Endometrial microvascular endothelial cells (primary cell): Measurements from ENCODE around the gene ZCCHC24. TPM values are rescaled to one million over a fixed set of nuclear protein-coding genes. Genes with fewer than 3 reads are reported as not detected.

Experiments
- in situ Hi-C: cut with HindIII; loops from 2 replicates; pipeline ENCODE4 v1.10.0; 2017; ENCODE audit warnings: low sequenced_read_pairs, low pct_unique_long_range_greater_than_20kb; ENCODE audit errors: inconsistent ontology term
- total RNA-seq: library from RNA; depleted of rRNA; stranded (reverse); fragments of >200 nt; gene quantifications from one replicate; pipeline ENCODE4 v1.2.3, GENCODE V29; 2015; ENCODE audit errors: inconsistent ontology term

ZCCHC24 gene
- total RNA-seq, 1 donor from 2014 or later = 5.6 TPM

DNA sequence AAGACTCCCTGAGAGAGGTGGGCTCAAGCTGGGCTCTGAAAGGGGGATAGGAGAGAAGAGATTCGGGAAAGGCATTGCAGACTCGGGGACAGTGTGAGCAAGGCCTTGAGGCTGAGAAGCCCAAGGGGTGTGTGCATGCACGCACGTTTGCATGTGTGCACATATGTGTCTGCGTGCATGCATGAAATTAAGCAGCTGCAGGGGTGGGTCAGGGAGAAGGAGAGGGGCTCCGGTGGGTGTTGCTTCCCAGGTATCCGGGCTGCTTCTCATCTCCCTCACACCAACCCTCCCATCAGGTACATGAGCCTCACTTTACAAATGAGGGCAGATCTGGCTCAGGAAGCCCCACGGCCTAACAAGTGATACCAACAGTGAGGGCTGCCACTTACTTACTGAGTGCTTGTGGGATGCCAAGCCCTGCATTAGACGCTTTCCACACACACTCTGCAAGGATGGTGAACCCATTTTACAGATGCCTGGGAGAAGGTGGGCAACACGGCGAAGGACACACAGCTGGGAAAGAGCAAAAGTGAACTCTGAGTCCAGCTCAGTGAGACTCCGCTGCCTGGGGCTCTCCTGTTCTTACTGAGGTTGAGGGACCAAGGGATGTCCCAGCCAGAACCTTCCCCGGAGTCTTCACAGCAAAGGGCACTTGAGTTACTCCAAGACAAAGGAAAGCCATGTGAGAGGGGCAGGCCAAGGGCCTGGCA is 26.4 kb downstream of the ZCCHC24 start:
- in situ Hi-C loops = no loop called here

GRCh38 chr10:79418274-79418673 is 27.1 kb downstream of the ZCCHC24 start:
- in situ Hi-C loops = no loop called here

DNA sequence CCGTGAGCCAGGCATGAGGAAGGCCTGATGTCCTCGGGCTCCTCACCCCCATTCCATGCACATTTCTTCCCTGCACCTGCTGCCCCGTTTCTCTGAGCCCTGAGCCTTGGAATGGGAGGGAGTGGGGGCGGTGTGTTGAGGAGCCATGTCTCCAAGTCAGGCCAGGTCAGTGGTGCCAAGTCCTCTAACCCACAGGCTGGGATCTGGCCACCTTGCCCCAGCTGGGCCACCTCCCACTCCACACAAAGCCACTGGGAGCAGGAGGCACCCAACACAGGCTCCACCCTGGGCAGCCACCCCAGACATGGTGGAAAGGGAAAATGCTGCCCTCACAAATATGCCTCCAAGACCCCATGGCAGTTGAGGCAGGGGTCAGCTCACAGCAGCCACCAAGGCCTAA is 27.7 kb downstream of the ZCCHC24 start:
- in situ Hi-C loops = no loop called here

- in situ Hi-C loops = no loop called here
These were observed 28.2 kb downstream of the ZCCHC24 start for GRCh38 chr10:79417266-79417665.

- in situ Hi-C loops = no loop called here
These were observed 28.7 kb downstream of the ZCCHC24 start for GRCh38 chr10:79416578-79417255.

- in situ Hi-C loops = no loop called here
These were observed 29.5 kb downstream of the ZCCHC24 start for GRCh38 chr10:79415736-79416577.

- in situ Hi-C loops = no loop called here
These were observed 30.7 kb downstream of the ZCCHC24 start for GRCh38 chr10:79414714-79415113.

GRCh38 chr10:79413196-79413595 is 32.2 kb downstream of the ZCCHC24 start:
- in situ Hi-C loops = no loop called here

DNA sequence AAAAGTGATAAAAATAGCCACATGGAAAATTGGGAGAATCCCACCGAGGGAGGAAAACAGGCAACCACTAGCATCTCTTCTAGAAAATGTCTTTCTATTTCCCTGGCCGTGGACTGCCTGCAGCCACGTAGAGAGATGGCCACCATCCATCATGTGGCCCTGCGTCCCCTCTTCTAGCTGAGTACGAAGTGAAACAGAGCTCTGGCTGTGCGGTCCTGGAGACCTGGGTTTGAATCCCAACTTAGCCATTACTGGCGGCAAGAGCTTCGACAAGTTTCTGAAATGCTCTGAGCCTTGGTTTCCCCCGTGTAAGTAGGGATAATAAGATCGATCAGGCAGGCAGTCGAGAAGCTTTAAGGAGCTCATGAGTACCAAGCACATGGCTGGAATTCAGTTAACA is 32.9 kb downstream of the ZCCHC24 start:
- in situ Hi-C loops = no loop called here

GRCh38 chr10:79411546-79412495 is 33.6 kb downstream of the ZCCHC24 start:
- in situ Hi-C loops = no loop called here

DNA sequence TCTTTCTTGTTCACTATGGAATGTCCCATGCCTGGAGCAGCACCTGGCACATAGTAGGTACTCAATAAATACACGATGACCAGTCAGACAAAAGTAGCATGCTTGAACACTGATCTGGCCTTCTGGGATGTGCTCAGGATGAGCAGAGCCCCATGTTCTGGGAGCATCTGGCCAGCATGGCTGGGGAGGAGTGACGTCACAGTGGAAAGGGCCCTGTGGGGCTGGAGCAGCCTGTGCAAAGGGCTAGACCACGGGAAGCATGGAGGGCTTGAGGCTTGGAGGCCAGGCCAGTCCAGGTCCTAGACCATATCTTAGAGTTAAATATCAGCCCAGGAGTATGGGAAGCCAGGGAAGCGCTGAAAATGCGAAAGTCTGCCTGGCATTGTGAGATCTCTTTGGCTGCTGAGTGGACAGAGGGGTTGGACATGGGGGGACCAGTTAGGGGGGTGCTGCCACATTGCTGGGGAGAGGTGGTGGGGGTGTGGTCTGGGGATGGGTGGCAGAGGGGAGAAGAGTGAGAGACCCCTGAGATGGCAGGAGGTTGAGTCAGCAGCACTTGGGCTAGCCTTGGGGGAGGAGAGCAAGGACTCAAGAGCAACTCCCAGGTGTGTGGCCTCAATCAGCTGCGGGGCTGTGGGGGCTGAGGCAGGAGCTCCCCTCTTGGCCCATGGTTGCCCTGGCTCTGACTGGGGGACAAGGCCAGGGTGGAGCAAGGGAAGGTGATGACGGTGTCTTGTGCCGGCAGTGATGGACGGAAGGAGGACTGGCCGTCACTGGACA is 34.9 kb downstream of the ZCCHC24 start:
- in situ Hi-C loops = no loop called here

DNA sequence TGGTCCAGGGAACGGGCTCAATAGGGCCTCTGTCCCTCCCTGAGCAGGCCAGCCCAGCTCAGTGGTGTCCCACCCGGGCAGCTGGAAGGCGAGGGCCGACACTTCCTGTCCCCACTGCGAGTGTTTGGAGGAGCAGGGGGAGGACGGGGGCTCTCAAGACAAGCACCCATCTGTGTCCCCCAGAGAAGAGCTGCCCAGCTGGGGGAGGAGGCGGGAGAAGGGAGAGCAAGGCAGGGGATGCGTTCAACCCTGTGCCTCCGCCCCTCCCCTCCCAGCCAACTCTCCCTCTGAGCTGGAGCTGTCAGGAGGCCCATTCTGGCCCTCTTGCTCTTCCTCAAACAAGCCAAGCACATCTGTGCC is 35.7 kb downstream of the ZCCHC24 start:
- in situ Hi-C loops = no loop called here

DNA sequence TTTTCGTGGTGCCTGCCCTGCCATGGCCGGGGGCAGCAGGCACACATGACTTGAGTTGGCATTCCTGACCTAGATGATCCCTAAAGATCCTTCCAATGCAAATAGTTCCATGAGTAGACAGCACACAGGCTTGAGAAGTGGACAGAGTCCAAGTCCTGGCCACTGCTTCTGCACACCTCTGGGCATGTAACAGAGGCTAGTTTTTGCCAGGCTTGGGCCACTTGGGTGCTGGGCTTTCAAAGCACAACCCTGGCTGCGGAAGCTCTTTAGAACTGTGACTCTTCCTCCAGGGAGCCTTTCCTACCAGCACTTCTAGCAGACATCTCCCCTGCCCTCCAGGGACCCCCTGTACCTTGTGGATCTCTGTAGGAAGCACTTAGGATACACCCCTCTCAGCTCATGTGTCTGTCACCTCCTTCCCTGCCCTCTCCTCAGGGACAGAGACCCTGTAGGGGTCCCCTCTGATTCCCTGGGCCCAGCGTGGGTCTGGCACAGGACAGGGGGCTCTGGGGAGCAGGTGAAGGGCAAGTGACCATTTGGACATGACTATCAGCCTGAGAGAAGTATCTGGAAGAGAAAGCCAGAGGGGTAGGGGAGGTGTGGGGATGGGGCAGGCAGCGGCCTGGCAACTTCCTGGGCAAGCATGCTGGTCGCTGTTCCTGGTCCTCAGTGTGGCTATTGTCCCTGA is 36.2 kb downstream of the ZCCHC24 start:
- in situ Hi-C loops = no loop called here

DNA sequence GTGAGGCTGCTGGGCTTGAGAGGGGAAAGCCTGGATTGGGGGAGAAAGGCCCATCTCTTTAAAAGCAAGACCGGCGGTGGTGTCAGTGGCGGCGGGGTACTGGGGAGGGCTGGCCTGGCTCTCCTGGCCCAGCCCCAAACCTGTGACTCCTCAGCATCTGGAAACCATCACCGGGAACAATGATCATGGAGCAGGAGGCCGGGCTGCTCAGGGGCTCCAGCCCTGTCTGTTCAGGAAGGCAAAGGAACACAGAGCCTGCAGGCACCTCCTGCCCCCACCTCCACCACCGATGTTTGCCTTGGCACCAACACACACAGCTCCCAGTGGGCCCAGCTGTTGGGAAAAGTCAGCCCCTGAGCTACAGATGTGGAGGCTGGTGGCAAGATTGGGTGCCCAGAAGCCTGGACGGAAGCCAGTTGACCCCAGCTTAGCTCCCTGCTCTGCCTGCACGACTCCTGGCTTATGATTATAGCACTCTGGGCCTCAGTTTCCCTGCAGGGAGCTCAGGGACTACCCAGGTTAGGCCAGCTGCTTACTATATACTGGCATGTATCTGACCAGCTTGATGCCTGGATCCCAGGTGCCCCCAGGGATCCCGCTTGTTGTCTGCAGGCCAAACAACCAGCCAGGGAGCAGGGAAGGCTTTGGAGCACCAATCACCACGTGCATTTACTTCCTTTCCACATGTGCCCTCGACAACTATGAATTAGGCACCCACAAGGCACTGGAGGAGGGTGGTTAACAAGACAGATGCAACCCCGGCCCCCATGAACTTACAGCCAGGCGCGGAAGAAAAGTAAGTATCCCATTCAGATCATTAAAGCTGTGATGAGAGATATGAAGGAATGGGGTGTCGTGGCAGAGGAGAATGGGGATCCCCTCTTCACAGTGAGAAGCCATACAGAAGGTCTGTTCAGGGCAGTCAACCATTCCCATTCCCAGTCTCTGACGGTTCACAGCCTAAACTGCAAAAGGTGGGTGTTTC is 37.3 kb downstream of the ZCCHC24 start:
- in situ Hi-C loops = no loop called here

GRCh38 chr10:79407423-79407796 is 38.0 kb downstream of the ZCCHC24 start:
- in situ Hi-C loops = no loop called here

DNA sequence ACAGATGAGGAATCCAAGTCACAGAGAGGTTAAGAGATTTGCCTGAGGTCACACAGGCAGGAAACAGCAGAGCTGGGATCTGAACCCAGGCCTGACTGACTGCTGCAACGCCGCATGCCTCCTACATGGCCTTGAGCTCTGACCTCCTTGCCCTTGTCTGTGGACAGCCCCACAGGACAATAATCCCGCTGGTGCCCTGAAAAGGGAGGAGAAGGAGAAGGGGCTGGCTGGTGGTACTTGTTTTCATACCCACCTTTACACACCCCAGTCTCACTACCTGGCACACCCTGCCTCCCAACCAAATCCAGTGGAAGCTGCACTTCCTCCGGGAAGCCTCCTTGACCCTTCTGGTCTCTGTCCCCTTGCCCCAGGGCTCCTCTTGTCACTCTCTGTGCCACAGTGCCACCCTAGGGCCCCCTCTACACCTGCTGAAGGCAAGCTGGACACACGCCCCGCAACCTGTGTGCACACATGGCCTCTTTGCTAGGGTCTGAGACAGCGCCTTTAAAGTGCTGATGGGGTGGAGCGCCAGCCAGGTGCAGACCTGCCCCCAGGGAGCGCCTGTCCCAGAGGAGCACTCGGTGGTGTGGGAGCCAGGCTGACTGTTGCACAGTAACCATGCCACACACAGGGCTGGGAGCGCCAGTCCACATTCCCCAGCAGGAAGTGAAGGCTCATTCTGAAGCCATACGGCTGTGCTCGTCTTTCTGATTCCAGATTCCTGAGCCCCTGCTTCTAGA is 38.6 kb downstream of the ZCCHC24 start:
- in situ Hi-C loops = no loop called here
